Activated CD4-positive, alpha-beta memory T cell treated with anti-CD3 and anti-CD28 coated beads for 36 hours (primary cell): ENCODE measurements around the gene JARID2. TPM values are rescaled to one million over a fixed set of nuclear protein-coding genes. Genes with fewer than 3 reads are reported as not detected.

Experiments
- CTCF ChIA-PET: fragments of 350-600 bp; sonication (Branson Sonifier 250); formaldehyde crosslinking; loops from one replicate; lab custom pipeline; 2021; ENCODE audit warnings: antibody characterized with exemption, inconsistent platforms; lab: Charles Lee
- POLR2A ChIA-PET: fragments of 350-600 bp; sonication (Branson Sonifier 250); formaldehyde crosslinking; loops from one replicate; lab custom pipeline; 2021; ENCODE audit warnings: antibody characterized with exemption; lab: Charles Lee
- DNase-seq: peaks from one replicate; pipeline ENCODE4 v3.0.0-alpha.2; 2020
- H3K27ac Mint-ChIP-seq: one replicate; pipeline ENCODE4 v1.8.0; 2021; ENCODE audit warnings: mixed read lengths
- H3K27me3 Mint-ChIP-seq: one replicate; pipeline ENCODE4 v1.8.0; 2021; ENCODE audit warnings: mixed read lengths
- H3K36me3 Mint-ChIP-seq: one replicate; pipeline ENCODE4 v1.8.0; 2021; ENCODE audit warnings: mixed read lengths
- H3K4me1 Mint-ChIP-seq: one replicate; pipeline ENCODE4 v1.8.0; 2021; ENCODE audit warnings: low read depth, mixed read lengths
- H3K4me3 Mint-ChIP-seq: one replicate; pipeline ENCODE4 v1.8.0; 2021; ENCODE audit warnings: mild to moderate bottlenecking, mixed read lengths
- H3K9me3 Mint-ChIP-seq: one replicate; pipeline ENCODE4 v1.8.0; 2021; ENCODE audit warnings: mixed read lengths
- intact Hi-C: fragments of 100-400 bp; cut with micrococcal nuclease; formaldehyde crosslinking; loops from one replicate; pipeline ENCODE4 v1.15.1; 2023
- total RNA-seq, 2 experiments: library from RNA; stranded (reverse); gene quantifications; one replicate each; pipeline ENCODE4 v1.2.3, GENCODE V29; 2021

The JARID2 gene
- total RNA-seq, 2 experiments from 2014 or later = 41.4 to 44.0 TPM

GRCh38 chr6:15393605-15394004 lies 147.7 kb downstream of the JARID2 start:
- intact Hi-C loops = no loop called here
- Mint-ChIP-seq H3K9me3 (no peaks in the 10 kb centered on the region), H3K4me1 (peaks cover 70% of the 10 kb centered on the region), H3K27ac (no peak overlapping the region), H3K4me3 (no peak overlapping the region), H3K27me3 (no peaks in the 10 kb centered on the region), H3K36me3 (peaks cover 23% of the 10 kb centered on the region)
- no peak for DNase-seq
- ChIA-PET CTCF (interaction anchor here (1.6 kb wide), 1 partner anchor 10 kb away, joined by 4 read pairs; no protein-coding TSS in a partner anchor), POLR2A (no interaction called here)

GRCh38 chr6:15395087-15395486 lies 149.2 kb downstream of the JARID2 start:
- intact Hi-C loops = loop anchor here (5.0 kb wide), 1 partner anchor 33 kb away; no protein-coding TSS in a partner anchor
- Mint-ChIP-seq H3K9me3 (no peaks in the 10 kb centered on the region), H3K36me3 (peaks cover 23% of the 10 kb centered on the region), H3K4me1 (peaks cover 71% of the 10 kb centered on the region), H3K4me3 (no peak overlapping the region), H3K27me3 (no peaks in the 10 kb centered on the region), H3K27ac (no peak overlapping the region)
- peak; percentile 56 for DNase-seq
- CTCF ChIA-PET = interaction anchor here (0.7 to 1.6 kb wide), 2 partner anchors 8 to 69 kb away, joined by 3 to 4 read pairs; no protein-coding TSS in a partner anchor
- POLR2A ChIA-PET = no interaction called here

DNA sequence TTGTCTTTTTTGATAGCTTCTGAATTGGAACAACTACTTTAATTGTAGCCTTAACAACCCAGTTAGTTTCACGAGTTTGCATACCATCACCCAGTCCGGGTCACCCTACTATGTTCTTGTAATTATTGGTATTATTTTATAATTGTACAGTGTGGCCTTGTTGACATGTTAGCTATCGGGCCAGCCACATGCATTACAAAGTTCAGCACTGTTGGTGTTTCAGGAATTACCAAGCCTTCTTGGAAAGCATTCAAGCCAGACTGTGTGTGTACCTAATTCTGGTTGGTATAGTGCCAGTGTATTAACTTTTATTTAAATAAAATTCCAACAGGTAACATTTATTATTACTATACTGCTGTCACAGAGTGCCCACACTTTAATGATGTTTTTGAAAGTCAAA lies 150.9 kb downstream of the JARID2 start:
- no peak for DNase-seq
- H3K27ac Mint-ChIP-seq = no peak overlapping the region
- ChIA-PET POLR2A (no interaction called here), CTCF (no interaction called here)
- H3K9me3 Mint-ChIP-seq = no peaks in the 10 kb centered on the region
- peaks cover 77% of the 10 kb centered on the region for H3K4me1 Mint-ChIP-seq
- no peak overlapping the region for H3K4me3 Mint-ChIP-seq
- H3K36me3 Mint-ChIP-seq = peaks cover 23% of the 10 kb centered on the region
- intact Hi-C loops = loop anchor here (5.0 kb wide), 1 partner anchor 35 kb away; no protein-coding TSS in a partner anchor
- no peaks in the 10 kb centered on the region for H3K27me3 Mint-ChIP-seq

- ChIA-PET POLR2A (no interaction called here), CTCF (no interaction called here)
- Mint-ChIP-seq H3K4me3 (no peak overlapping the region), H3K4me1 (peaks cover 81% of the 10 kb centered on the region), H3K36me3 (peaks cover 14% of the 10 kb centered on the region), H3K27ac (peak overlapping the region; percentile 29), H3K27me3 (no peaks in the 10 kb centered on the region), H3K9me3 (no peaks in the 10 kb centered on the region)
- intact Hi-C loops = loop anchor here (5.0 kb wide), 1 partner anchor 36 kb away; no protein-coding TSS in a partner anchor
- DNase-seq = no peak
Observed at GRCh38 chr6:15398633-15399275, 152.9 kb downstream of the JARID2 start.

- ChIA-PET CTCF (interaction anchor here (0.9 kb wide), 1 partner anchor 64 kb away, joined by 3 read pairs; no protein-coding TSS in a partner anchor), POLR2A (no interaction called here)
- Mint-ChIP-seq H3K4me1 (peaks cover 83% of the 10 kb centered on the region), H3K9me3 (no peaks in the 10 kb centered on the region), H3K4me3 (peak overlapping the region; percentile 53), H3K27me3 (no peaks in the 10 kb centered on the region), H3K36me3 (peaks cover 4% of the 10 kb centered on the region), H3K27ac (peak overlapping the region; percentile 10)
- intact Hi-C loops = loop anchor here (5.0 kb wide), 2 partner anchors 38 to 98 kb away; no protein-coding TSS in a partner anchor
- DNase-seq = no peak
Observed at GRCh38 chr6:15399641-15400470, 154.0 kb downstream of the JARID2 start.

GRCh38 chr6:15400572-15401004 lies 154.7 kb downstream of the JARID2 start:
- intact Hi-C loops = loop anchor here (5.0 kb wide), 1 partner anchor 98 kb away; no protein-coding TSS in a partner anchor
- ChIA-PET POLR2A (no interaction called here), CTCF (interaction anchor here (0.6 to 0.9 kb wide), 2 partner anchors 63 to 219 kb away, joined by 3 read pairs; no protein-coding TSS in a partner anchor)
- no peaks in the 10 kb centered on the region for H3K36me3 Mint-ChIP-seq
- peaks cover 80% of the 10 kb centered on the region for H3K4me1 Mint-ChIP-seq
- DNase-seq = no peak
- no peaks in the 10 kb centered on the region for H3K27me3 Mint-ChIP-seq
- peak overlapping the region; percentile 53 for H3K4me3 Mint-ChIP-seq
- no peaks in the 10 kb centered on the region for H3K9me3 Mint-ChIP-seq
- no peak overlapping the region for H3K27ac Mint-ChIP-seq

DNA sequence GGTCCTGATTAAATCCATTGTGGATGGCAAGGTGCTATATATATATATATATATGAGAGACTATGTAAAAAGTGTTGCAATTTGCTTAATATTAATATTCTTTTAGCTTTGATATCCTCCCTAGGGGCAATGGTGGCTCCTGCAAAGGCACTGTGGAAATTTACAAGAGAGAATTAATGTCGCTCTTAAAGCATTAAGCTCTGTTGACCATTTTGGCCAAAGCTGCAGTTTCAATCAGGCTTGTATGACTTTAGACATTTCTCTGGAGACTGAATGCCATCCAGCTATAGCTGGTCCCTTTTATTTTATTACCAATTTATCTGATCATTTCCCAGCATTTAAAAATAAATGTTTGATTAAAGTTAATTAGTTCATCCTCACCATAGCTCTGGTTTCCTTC lies 155.3 kb downstream of the JARID2 start:
- CTCF ChIA-PET = interaction anchor here (0.6 kb wide), 1 partner anchor 219 kb away, joined by 3 read pairs; no protein-coding TSS in a partner anchor
- DNase-seq = no peak
- no peaks in the 10 kb centered on the region for H3K9me3 Mint-ChIP-seq
- H3K27me3 Mint-ChIP-seq = no peaks in the 10 kb centered on the region
- POLR2A ChIA-PET = no interaction called here
- intact Hi-C loops = loop anchor here (5.0 kb wide), 1 partner anchor 99 kb away; no protein-coding TSS in a partner anchor
- H3K4me1 Mint-ChIP-seq = peaks cover 82% of the 10 kb centered on the region
- no peak overlapping the region for H3K4me3 Mint-ChIP-seq
- H3K27ac Mint-ChIP-seq = no peak overlapping the region
- H3K36me3 Mint-ChIP-seq = no peaks in the 10 kb centered on the region

DNA sequence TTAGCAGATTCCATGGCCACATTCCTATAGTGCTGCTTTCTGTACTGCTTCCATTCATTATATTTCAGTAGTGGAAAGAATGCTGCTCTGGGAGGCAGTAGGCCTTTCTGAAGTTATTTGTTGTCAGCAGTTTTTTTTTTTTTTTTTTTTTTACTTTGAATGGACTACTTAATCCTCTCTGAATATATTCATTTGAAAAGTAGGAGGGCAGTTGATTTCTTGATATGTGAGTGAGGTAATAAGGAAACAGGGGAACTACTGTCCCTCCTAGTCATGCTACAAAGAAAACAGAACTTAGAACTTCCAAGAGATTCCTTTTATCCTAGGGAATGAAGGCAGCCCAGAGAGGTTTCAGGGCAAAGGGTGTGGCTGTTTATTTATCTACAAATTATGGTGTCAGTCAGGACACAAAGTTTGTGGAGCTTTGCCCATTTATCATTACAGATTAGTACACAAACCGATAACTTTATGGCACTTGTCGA lies 155.9 kb downstream of the JARID2 start:
- no peak for DNase-seq
- Mint-ChIP-seq H3K27ac (no peak overlapping the region), H3K36me3 (no peaks in the 10 kb centered on the region), H3K9me3 (no peaks in the 10 kb centered on the region), H3K27me3 (no peaks in the 10 kb centered on the region), H3K4me3 (no peak overlapping the region), H3K4me1 (peaks cover 85% of the 10 kb centered on the region)
- ChIA-PET CTCF (no interaction called here), POLR2A (no interaction called here)
- intact Hi-C loops = loop anchor here (5.0 kb wide), 1 partner anchor 100 kb away; no protein-coding TSS in a partner anchor

DNA sequence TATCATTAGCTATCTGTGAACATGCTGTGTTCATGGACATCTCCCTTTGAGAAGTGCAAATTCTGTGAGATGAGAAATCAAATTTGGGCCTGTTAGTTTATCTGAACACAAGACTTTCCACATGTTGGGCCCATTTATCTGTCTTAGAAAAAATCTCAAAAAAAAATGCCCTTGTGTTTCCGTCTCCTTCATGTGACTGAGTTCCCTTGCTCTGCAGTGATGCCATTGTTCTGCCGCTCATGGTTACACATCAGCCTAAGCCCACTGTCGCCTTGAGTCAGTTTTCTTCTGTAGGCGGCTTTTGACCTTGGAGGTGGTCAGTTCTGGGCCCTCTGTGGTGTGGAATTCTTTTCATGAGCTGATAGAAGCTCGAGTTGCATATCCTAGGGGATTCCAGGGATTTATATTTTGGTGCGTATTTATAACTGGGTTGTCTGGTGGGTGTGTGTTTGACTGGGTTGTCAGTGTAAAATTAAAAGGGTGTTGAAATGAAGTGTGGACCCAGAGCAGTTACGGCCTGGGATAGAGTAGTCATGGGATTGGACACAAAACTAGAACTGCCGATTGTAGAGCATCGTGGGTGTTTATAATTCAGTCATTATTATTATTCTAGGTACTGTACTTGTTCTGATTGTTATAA lies 156.7 kb downstream of the JARID2 start:
- POLR2A ChIA-PET = no interaction called here
- CTCF ChIA-PET = no interaction called here
- Mint-ChIP-seq H3K27me3 (no peaks in the 10 kb centered on the region), H3K9me3 (no peaks in the 10 kb centered on the region), H3K27ac (no peak overlapping the region), H3K4me3 (no peak overlapping the region), H3K4me1 (peaks cover 81% of the 10 kb centered on the region), H3K36me3 (no peaks in the 10 kb centered on the region)
- DNase-seq = no peak
- intact Hi-C loops = loop anchor here (5.0 kb wide), 1 partner anchor 100 kb away; no protein-coding TSS in a partner anchor

DNA sequence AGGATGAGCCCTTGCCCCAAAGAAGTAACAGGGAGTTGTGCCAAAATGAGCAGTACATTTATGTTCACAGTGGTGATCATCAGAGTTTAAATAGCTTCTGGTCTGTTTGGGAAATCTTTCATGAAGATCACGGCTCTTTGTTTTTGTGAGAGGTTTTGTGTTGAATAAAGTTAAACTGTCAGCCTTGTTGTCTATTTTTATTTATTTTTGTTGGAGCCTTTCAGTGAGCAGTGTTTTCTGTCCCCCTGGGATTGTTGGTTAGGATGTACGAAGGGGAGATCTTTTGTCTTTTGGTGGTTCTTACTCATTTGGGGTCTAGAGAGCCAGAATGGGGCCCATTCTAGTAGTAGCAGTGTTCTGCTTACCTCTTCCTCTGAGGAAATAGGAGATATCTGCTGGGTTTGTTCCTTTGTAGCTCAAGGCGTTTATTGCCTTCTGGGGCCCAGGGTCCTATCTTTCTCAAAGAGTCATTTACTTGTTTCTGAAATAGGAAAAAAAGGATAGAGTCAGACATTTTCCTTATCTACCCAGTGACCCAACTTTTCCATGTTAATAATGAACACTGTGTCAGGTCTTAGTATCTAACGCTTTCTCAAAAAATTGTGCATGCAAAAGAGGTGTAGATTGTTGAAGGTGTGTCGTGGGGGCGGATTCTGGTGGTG lies 157.4 kb downstream of the JARID2 start:
- ChIA-PET POLR2A (interaction anchor here (0.6 to 1.4 kb wide), 2 partner anchors 19 to 34 kb away, joined by 4 to 8 read pairs; no protein-coding TSS in a partner anchor), CTCF (interaction anchor here (0.6 kb wide), 1 partner anchor 9 kb away, joined by 4 read pairs; no protein-coding TSS in a partner anchor)
- H3K4me3 Mint-ChIP-seq = no peak overlapping the region
- intact Hi-C loops = loop anchor here (5.0 kb wide), 1 partner anchor 101 kb away; no protein-coding TSS in a partner anchor
- DNase-seq = no peak
- H3K27ac Mint-ChIP-seq = no peak overlapping the region
- no peaks in the 10 kb centered on the region for H3K27me3 Mint-ChIP-seq
- H3K9me3 Mint-ChIP-seq = no peaks in the 10 kb centered on the region
- no peaks in the 10 kb centered on the region for H3K36me3 Mint-ChIP-seq
- H3K4me1 Mint-ChIP-seq = peaks cover 81% of the 10 kb centered on the region

DNA sequence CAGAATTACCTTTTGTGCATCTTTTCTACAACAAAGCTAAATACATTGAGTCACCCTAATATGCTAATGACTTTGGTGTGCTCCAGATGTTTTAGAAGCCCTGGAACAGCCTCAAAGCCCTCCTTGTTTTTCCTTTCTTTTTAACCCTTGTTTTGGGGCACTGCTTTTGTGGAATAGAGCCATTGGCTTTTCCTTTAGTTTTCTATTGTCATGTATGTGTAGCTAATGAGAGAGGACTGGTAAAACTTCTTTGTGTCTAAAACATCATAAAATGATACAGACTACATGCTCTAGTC lies 158.8 kb downstream of the JARID2 start:
- POLR2A ChIA-PET = interaction anchor here (0.6 to 1.4 kb wide), 3 partner anchors 18 to 34 kb away, joined by 3 to 4 read pairs (median 3); no protein-coding TSS in a partner anchor
- intact Hi-C loops = loop anchor here (5.0 kb wide), 1 partner anchor 102 kb away; no protein-coding TSS in a partner anchor

More for the DNA sequence above, 158.8 kb downstream of the JARID2 start:
- Mint-ChIP-seq H3K36me3 (no peaks in the 10 kb centered on the region), H3K9me3 (no peaks in the 10 kb centered on the region), H3K4me1 (peaks cover 78% of the 10 kb centered on the region), H3K27ac (no peak overlapping the region), H3K4me3 (no peak overlapping the region), H3K27me3 (no peaks in the 10 kb centered on the region)
- CTCF ChIA-PET = interaction anchor here (1.1 to 1.8 kb wide), 3 partner anchors 14 to 59 kb away, joined by 3 to 4 read pairs (median 3); no protein-coding TSS in a partner anchor
- DNase-seq = no peak
